Lung (tissue), 12 donors: ENCODE data around the gene PIRT. TPM values are rescaled to one million over a fixed set of nuclear protein-coding genes. Genes with fewer than 3 reads are reported as not detected.

ENCODE experiments used
- ATAC-seq: fragments of 200-7000 bp; cut with Tn5 transposase; one replicate; pipeline ENCODE4 v1.9.1; 2020; ENCODE audit warnings: moderate number of reproducible peaks; ENCODE audit not compliant: insufficient read depth, low FRiP score
- DNase-seq, 3 donors: peaks; one replicate each; pipeline ENCODE4 v3.0.0-alpha.2; 2013 to 2017
- H3K27ac ChIP-seq, 2 donors: one replicate each; pipeline ENCODE4 v1.5.1; 2013; ENCODE audit warnings: mild to moderate bottlenecking in 2 of 2, moderate library complexity in 2 of 2, control low read depth in 1 of 2, inconsistent platforms in 1 of 2, low read depth in 1 of 2, low read length in 1 of 2
- H3K27me3 ChIP-seq, 3 donors: one replicate each; pipeline ENCODE4 v1.5.1; 2013; ENCODE audit warnings: low read length in 2 of 3; ENCODE audit not compliant: control insufficient read depth in 3 of 3, insufficient read depth in 3 of 3
- H3K36me3 ChIP-seq, 4 donors: one replicate each; pipeline ENCODE4 v1.5.1; 2013; ENCODE audit warnings: low read length in 4 of 4, mild to moderate bottlenecking in 1 of 4, moderate library complexity in 1 of 4; ENCODE audit not compliant: control insufficient read depth in 4 of 4, insufficient read depth in 4 of 4
- H3K4me1 ChIP-seq, 5 donors: one replicate each; pipeline ENCODE4 v1.5.1; 2013; ENCODE audit warnings: low read length in 5 of 5, mild to moderate bottlenecking in 2 of 5, moderate library complexity in 1 of 5; ENCODE audit not compliant: control insufficient read depth in 5 of 5, insufficient read depth in 5 of 5
- H3K4me3 ChIP-seq: one replicate; pipeline ENCODE4 v1.5.1; 2013; ENCODE audit warnings: mild to moderate bottlenecking, control low read depth, moderate library complexity
- H3K9ac ChIP-seq, 2 donors: one replicate each; pipeline ENCODE4 v1.5.1; 2013; ENCODE audit warnings: low read length in 2 of 2, control low read depth in 1 of 2; ENCODE audit not compliant: insufficient read depth in 1 of 2
- H3K9me3 ChIP-seq, 4 donors: one replicate each; pipeline ENCODE4 v1.5.1; 2013; ENCODE audit warnings: low read length in 3 of 4, mild to moderate bottlenecking in 1 of 4, moderate library complexity in 1 of 4; ENCODE audit not compliant: control insufficient read depth in 4 of 4, insufficient read depth in 3 of 4
- WGBS, 2 donors: extraction: QIAGEN DNeasy Blood & Tissue Kit; methylation state at CpG; one replicate each; pipeline ENCODE4 v1.1.7; 2013; 5-methylcytosine and 5-hydroxymethylcytosine counted together
- polyA plus RNA-seq, 2 donors: library from polyadenylated mRNA; stranded (reverse); fragments of 200-250 nt; gene quantifications; one replicate each; pipeline ENCODE4 v1.2.1, GENCODE V29; 2013
- total RNA-seq, 2 donors: library from RNA; depleted of rRNA in 1 of 2; stranded (reverse); fragments of >200 nt in 1 of 2; gene quantifications; one replicate each; pipeline ENCODE4 v1.2.1, GENCODE V29; 2014 to 2021
- TF ChIP-seq, protein P1 (sequence below): IDR thresholded peaks from 2 replicates; pipeline ENCODE4 v1.5.1; 2012; ENCODE audit warnings: mild to moderate bottlenecking; ENCODE audit errors: control extremely low read depth, extremely low read depth
- donor health status: control.
- donor health status: control.
- donor health status: Bipolar disorder and iron deficiency.
- donor health status: healthy.
- donor health status: DM: yes; HTN: yes; CAD: no.

The PIRT gene
- total and polyA plus RNA-seq, 4 donors = 0.26 TPM; not detected in 3

DNA sequence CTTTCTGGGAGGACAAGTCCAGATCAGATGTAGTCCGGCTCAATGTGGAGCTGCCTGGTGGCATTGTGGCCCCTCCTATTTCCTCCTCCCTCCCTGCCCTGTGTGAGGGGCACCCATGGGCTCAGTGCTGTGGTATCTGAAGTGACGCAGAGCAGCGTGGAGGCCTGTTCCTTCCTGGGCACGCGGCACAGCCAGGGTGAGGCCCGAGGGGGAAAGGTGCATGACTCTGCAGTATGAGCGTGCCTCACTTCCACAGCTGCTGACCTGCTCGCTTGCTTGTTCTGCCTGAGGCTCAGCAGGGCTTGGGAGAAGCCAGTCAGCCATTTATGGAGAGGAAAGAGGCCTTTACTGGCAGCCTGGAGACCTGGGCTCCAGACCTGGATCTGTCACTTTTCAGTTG is 45.7 kb downstream of the PIRT start:
- ATAC-seq (no peak), DNase-seq (no peak)
- 25 to 62% methylated on average over 8 of the region's 8 CpGs for WGBS, 2 donors
- Histone ChIP-seq H3K27me3 (no peaks in the 10 kb centered on the region), H3K9ac (no peak overlapping the region), H3K36me3 (no peaks in the 10 kb centered on the region), H3K27ac (no peak overlapping the region), H3K4me1 (peaks cover 0 to 9% (median 0%) of the 10 kb centered on the region in 5 donors), H3K9me3 (no peaks in the 10 kb centered on the region), H3K4me3 (no peak overlapping the region)
- TF ChIP-seq, protein P1, sequence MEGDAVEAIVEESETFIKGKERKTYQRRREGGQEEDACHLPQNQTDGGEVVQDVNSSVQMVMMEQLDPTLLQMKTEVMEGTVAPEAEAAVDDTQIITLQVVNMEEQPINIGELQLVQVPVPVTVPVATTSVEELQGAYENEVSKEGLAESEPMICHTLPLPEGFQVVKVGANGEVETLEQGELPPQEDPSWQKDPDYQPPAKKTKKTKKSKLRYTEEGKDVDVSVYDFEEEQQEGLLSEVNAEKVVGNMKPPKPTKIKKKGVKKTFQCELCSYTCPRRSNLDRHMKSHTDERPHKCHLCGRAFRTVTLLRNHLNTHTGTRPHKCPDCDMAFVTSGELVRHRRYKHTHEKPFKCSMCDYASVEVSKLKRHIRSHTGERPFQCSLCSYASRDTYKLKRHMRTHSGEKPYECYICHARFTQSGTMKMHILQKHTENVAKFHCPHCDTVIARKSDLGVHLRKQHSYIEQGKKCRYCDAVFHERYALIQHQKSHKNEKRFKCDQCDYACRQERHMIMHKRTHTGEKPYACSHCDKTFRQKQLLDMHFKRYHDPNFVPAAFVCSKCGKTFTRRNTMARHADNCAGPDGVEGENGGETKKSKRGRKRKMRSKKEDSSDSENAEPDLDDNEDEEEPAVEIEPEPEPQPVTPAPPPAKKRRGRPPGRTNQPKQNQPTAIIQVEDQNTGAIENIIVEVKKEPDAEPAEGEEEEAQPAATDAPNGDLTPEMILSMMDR = no peak

DNA sequence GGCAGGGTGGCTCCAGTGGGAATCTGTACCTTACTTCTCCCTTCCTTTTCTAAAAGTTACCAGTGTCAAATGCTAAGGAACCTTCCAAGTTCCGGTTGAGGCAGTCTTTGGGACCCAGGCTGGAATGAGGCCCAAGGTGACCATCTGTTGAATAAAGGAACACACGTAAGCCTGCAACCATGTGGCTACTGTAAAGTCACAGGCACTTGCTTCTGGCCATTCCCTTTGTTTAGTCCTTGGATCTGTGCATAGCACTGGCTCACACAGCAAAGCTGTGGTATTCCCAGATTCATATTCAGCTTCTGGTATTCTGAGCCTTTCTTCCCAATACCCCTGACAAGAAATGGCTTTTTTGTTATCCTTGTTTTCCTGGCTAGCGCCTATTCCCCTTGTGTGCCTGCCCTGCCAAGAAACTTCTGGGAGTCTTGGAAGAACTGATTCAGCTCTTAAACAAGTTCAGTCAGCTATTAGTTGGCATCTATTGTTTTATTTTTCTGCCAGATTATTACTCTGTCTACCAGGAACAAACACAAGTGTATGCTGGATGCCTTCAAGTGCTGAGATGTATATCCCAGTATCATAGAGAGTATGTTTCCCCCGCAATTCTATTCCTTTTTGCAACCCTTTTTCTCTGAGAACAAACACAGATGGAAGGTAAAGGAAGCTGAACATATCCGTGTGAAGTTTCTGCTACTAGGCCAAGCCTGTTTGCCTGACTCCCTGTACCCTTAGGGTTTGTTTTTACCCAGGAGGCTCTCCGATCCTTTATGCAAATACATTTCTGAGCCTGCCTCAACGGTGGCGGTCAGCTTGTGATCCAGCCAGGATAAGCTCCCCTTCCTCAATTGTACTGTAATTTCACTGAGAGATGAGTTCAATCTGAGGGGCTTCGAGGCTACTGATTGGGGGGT is 47.1 kb downstream of the PIRT start:
- H3K9ac ChIP-seq = no peak overlapping the region
- 82 to 88% methylated on average over 9 of the region's 9 CpGs for WGBS, 2 donors
- H3K27ac ChIP-seq = no peak overlapping the region

DNA sequence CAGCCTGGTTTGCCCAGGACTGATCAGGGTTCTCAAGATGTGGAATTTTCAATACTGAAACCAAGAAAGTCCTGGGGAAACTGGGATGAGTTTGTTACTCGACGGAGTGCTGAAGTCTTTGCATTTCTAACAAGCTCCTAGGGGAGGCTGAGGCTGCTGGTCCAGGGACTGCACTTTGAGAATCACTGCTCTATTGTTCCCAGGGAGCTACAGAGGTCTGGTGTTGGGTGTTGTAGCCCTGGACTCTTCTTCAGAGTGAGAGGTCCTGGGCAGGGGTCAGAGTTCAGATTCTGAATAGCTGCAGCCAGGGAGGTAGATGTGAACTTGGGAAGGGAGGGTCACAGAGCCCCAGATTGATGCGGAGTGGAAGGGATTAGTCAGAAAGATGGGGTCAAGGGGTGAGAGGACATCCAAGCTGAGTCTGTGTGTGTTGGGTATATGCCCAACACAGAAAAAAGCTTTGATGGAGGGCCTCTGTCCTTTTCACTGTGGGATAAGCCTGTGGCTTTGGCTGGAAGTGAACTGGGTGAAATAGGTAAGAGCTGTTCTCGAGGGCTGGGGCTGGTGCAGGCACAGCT is 48.1 kb downstream of the PIRT start:
- TF ChIP-seq, protein P1 = no peak
- 74 to 89% methylated on average over 4 of the region's 4 CpGs for WGBS, 2 donors
- ATAC-seq (no peak), DNase-seq (no peak)
- Histone ChIP-seq H3K9ac (no peak overlapping the region), H3K9me3 (no peaks in the 10 kb centered on the region), H3K4me3 (no peak overlapping the region), H3K27me3 (no peaks in the 10 kb centered on the region), H3K36me3 (no peaks in the 10 kb centered on the region), H3K4me1 (peaks cover 0 to 9% (median 0%) of the 10 kb centered on the region in 5 donors), H3K27ac (no peak overlapping the region)

More for the DNA sequence above, 47.1 kb downstream of the PIRT start:
- Histone ChIP-seq H3K27me3 (no peaks in the 10 kb centered on the region), H3K4me3 (no peak overlapping the region), H3K4me1 (peaks cover 0 to 9% (median 0%) of the 10 kb centered on the region in 5 donors), H3K36me3 (no peaks in the 10 kb centered on the region), H3K9me3 (no peaks in the 10 kb centered on the region)
- DNase-seq (peak in 1 of 3 donors; percentile 27), ATAC-seq (no peak)
- TF ChIP-seq, protein P1 = no peak
